ENCODE results near the gene PAQR8.
A peak's percentile ranks its signal among the peaks of the same experiment; 100 is the strongest.
"Not testable (repeated sequence)": the region's sequence is repeated elsewhere in the genome, so short reads cannot be mapped to it uniquely, and the experiment has no call there.

PAQR8 gene

DNA sequence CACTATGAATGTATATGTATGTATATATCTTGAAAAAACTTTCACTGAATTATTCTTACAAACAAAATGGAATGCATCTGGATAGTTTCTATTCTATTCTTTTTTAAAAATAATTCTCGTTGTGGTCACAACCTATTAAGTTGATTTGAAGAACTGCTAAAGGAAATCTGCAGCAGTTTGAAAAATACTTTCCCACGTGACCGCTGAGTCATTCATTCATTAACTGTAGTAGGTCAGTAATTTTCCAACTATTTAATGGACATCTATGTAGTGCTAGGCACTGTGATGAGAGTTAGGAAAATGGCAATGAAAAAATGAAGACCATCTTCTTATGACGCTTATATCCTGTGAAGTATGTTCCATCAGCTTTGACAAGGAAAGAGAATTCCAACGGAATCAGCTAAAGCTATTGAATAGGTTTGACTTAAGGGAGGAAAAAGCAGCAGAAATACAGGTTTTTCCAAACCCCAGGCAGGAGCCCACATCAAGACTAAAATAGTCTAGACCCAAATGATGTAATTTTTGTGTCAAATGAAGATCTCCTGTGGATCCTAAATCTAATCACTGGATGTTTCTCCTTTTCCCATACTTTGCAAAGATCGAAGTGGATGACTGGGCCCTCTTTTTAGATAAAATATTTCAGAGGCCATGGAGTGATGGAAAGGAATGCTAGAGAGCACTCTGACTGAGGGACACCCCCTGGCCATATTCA is 54.1 kb downstream of the PAQR8 start:
- no peak for DNase-seq

DNA sequence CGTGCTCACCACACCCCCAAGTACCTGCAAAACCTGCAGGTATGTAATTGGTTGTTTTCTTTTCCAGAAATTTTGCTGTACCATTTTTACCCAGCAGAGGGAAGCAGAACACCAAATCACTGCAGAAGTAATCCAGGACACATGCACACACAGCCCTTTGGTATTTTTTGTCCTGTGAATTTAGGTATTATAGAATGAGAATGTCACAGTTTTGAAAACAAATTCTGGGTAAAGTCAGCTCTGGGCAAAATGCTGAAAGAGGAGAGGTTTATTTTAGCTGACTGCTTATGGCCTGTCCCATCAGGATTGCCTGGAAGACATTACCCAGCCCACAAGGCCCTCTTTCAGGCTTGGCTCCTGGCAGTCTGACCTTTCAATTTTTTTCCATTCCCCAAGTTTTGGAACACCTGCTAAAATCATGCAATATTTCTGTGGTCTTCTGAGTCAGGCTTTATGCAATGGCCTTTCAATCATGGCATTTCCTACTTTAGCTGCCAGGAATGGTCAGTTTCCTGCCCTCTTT is 54.7 kb downstream of the PAQR8 start:
- peak; percentile 42 to 76 for DNase-seq

DNA sequence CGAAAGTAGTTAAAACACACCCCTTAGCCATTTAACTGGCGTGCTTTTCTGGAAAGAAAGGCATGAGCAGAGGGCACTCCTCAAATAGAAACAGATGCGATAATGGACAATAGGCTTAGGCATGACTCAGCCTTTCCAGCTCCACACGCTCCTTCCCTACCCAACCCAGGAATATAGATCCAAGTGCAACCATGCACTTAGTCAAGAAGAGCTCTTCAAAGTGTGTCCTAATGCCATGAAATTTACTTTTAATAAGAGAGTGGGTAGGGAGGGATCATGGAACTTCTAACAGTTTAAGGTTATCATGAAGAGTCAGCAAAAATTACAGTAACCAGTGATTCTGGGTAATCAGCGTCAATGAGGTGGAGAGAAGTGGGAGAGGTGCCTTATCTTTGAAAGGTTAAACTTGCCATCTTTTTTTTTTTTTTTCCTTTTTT is 55.7 kb downstream of the PAQR8 start:
- DNase-seq: no peak

DNA sequence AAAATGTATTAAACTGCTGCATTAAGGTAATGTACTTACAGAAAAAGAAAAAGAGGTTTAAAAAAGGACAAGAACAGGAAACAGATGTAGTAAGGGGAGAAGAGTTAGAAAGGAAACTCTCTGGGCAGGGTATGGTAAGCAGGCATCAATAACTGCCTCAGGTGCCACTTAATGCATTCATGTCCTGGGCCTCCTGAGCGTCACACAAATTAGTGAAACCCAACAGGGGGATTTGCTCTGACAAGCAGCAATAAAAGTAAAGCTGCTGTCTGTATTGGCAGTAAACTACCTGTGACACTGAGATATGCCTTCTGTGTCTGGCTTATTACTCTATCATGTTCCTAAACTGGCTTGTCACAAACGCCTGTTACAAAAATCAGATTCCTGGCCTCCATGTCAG is 56.7 kb downstream of the PAQR8 start:
- DNase-seq: no peak

DNA sequence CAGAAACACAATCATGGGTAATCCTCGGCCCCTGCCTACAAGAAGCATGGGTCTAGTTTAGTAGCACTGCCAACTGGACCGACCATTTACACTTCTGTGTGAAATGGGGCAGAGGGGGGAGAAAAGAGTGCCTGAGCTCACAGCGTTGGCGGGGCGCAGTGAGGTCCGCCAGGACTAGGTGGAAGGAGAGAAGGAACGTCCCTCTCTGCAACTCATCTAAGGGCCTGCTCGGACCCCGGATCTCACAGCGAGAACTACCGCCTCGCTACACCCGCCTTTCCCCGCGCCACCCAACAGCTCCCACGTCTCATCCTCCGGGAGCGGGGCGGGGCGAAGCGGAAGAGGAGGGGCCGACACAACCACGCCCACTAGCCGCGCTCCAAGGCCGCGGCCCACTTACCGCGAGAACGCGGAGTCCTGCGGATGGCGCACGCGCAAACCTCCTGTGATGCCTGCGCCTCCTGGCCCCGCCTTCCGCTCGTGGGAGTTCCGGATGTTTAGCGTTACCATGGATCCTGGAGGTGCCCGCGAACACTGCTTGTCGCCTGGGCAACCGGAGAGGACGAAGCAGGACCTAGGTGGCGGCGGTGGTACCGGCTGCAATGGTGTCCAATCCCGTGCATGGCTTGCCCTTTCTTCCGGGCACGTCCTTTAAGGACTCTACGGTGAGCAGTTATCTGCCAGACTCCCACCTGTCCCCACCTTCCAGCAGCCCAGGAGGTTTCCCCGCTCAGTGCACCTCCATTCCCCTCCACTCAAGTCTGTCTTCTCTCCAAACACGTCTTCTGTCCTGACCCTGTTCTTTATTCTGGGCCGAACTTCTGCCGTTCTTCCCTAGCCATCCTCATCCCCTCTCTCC is 58.1 kb downstream of the PAQR8 start, which contains the start of gene EFHC1:
Gene EFHC1 (plus strand): TSS at position 534 of the 859 bp plus-strand sequence. CDS start 69 bp downstream, at position 603.
- DNase-seq: peak; percentile 95 to 99

DNA sequence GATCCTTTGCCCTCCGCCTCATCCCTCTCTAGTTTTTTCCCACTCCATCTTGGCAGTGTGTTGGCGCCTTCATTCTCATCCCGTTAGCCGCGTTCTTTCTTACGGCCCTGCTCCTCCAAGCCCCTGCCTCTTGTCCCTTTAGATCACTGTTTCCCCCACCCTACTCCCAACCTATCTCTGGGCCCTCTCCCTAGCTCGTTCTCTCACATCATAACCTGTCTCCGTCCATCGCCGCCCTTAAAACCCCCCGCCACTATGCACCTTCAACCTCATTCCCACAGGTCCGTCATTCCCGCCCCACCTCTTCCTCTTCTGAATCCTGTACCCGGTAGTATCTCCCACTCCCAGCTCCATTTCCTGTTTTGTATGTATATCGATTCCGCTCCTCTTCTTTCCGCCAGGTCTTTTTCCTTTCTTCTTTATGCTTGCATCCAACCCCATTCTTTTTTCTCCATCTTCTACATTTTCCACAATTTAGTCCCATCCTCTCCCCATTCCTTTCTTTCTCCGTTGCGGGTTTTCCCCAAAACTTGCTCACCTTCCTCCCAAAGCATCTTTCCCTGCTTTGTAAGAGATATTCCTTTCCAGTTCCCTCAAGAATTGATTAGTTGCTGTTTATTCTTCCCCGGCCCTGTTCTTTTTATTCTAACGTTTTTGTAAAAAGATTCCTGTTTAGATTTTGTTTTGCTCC is 58.9 kb downstream of the PAQR8 start:
- DNase-seq: peak; percentile 52 to 66

DNA sequence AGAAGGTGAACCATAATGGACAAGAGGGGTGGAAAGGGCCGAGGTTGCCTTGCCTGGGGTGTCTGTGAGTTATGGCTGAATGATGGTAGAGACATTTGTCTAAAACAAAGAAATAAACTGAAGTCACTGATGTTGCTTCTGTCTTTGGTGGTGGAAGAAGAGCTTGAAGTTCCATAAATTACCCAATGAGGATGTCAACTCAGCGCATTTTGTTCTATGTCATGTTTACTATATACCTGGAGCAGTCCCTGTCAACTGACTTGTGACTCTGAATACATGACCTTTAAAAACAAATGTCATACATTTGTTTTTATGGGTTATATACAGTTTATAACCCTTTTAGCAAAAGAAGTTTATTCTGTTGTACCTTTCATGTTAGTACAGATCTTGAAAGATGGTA is 60.2 kb downstream of the PAQR8 start:
- no peak for DNase-seq

DNA sequence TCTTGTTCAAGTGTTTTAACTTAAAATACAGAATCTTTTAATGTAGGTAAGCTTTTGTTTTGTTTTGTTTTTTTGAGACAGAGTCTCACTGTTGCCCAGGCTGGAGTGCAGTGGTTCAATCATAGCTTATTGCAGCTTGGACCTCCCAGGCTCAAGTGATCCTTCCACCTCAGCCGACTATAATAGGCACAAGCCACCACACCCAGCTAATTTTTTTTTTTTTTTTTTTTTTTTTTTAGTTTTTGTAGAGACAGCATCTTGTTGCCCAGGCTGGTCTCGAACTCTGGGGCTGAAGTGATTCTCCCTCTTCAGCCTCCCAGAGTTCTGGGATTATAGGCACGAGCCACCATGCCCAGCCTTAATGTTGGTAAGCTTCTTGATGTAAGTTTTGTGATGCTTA is 61.5 kb downstream of the PAQR8 start:
- no peak for DNase-seq

DNA sequence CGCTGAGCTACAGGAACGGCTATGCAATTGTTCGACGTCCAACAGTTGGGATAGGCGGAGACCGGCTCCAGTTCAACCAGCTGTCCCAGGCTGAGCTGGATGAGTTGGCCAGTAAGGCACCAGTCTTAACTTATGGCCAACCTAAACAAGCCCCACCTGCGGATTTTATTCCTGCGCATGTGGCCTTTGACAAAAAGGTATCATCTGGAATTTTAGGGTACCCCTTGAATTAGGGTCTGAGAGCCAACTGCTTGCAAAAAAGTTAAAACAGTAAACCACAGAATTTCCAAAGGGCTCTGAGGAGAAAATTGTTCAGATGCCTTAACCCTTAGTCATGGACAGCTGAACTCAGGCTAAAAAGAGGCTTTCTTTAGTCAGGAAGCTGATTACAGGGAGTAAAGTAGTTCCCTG is 62.0 kb downstream of the PAQR8 start:
- no peak for DNase-seq

DNA sequence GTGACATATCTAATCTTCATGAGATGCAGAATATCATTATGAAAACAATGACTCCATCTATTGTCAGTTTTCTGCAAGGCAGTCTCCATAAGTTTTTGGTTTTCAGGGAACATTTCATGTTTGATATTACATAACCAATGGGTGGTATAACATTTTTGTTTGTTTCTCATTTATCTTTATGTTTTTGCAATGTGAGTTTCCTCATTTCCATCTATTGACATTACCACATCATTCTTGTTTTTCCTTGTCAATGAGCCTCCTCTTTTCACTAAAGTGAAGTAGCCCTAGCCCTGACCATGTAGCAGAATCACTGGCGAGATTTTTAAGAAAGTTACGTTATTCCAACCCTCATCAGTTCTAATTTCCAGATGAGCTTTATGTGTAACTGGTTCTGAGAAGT is 62.6 kb downstream of the PAQR8 start:
- no peak for DNase-seq

DNA sequence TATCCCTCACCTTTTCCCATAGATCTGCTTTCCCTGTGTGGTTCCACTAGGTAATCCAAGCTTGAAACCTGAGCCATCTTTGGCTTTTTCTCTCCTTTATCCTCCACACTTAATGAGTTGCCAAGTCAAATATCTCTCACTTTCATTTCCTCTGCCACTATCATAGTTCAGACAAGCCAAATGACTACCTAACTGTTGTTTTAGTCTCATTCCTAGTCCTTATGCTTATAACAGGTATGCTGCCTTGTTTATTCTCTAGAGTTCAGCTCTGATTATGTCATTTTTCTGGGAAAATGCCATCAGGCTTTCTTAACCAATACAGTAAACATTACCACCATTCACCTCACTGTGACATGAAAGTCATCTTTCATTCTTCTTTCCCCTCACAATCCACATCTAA is 64.7 kb downstream of the PAQR8 start:
- no peak for DNase-seq

DNA sequence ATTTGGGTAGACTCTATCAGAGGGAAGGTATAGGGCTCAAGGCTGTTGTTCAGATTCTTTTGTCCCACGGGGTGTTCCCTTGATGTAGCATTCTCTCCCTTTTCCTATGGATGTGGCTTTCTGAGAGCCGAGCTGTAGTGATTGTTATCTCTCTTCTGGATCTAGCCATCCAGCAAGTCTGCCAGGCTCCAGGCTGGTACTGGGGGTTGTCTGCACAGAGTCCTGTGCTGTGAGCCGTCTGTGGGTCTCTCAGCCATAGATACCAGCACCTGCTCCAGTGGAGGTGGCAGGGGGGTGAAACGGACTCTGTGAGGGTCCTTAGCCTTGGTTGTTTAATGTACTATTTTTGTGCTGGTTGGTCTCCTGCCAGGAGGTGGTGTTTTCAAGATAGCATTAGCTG is 71.3 kb downstream of the PAQR8 start:
- not testable (repeated sequence) for DNase-seq

DNA sequence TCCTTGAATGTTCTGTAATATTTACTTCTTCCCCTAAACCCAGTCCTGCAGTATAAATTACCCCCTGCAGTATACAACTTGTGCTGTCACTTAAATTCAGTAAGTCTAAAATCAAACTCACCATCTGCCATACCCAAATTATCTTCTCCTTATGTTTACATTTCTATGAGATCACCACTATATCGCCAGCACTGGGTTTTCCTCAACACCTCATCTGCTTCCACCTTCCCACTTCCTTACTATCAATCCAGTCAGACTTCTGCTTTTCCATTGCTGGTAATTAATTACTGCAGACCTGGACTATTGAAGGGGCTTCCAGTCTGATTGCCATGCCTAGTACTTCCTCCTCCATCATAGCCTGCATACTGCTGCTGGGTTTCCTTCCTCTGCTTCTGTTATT is 73.4 kb downstream of the PAQR8 start:
- DNase-seq: no peak

DNA sequence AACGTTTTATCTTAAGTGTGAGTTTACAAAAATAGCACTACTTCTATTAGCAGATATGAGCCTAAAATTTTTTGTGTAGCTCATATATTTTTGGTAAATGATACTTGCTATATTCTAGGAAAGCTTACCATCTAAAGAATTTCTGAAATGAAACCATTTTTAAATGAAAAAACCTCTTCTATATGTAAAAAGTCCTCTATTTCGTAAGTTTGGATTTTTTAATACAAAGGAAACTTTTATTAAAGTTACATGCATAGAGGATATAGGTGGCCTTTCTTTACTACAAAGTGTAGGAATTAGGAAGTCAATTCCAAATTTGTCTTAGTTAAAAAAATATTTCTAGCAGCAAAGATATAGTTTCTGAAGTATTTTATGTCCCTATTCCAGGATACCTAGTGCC is 77.0 kb downstream of the PAQR8 start:
- no peak for DNase-seq

DNA sequence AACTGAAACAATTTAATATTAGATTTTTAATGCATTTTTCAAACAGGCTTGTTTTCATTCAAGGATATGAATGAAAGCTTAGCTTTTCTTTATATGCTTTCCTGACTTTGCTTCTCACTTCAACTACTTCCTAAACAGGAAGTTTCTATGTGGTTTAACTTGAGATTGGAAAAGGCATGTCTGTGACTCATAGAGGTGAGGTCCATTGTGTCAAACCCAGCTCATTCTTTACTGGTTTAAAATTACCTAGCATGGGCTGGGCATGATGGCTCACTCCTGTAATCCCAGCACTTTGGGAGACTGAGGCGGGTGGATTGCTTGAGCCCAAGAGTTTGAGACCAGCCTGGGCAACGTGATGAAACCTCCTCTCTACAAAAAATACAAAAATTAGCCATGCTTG is 92.6 kb downstream of the PAQR8 start:
- no peak for DNase-seq

DNA sequence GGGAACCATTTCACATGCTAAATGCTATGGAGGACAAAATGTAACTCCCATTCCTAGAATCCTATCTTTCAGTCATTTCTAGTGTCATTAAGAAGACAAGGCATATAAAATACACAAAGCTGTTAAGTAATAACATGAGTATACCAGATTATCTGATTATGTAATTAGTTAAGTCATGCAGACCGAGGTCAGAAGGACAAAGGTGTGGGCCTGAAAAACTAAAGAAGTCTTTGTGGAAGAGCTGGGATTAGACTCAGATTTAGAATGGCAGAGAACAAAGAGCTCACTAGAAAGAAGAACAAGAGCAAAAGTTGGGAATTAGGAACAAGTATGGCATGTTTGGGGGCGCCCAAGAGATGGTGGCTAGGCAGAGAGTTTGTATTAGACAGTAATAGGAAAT is 95.1 kb downstream of the PAQR8 start:
- no peak for DNase-seq

Measured in NCI-H526 (cell line).